WERI-Rb-1 (cell line): ENCODE data around the gene STAT5B.

Experiments used
- DNase-seq: peaks from one replicate; pipeline ENCODE4 v3.0.0-alpha.2; 2020
- H3K27ac ChIP-seq: fragments of 250-450 bp; sonication (Bioruptor Pico); 2 replicates; pipeline ENCODE4 v1.5.1; 2020; ENCODE audit warnings: mild to moderate bottlenecking, moderate library complexity
- H3K27me3 ChIP-seq: fragments of 250-450 bp; sonication (Bioruptor Pico); 2 replicates; pipeline ENCODE4 v1.5.1; 2021; ENCODE audit warnings: mild to moderate bottlenecking, low read depth, moderate library complexity; ENCODE audit not compliant: insufficient read depth, severe bottlenecking
- H3K36me3 ChIP-seq: fragments of 250-450 bp; sonication (Bioruptor Pico); 2 replicates; pipeline ENCODE4 v1.5.1; 2020; ENCODE audit warnings: mild to moderate bottlenecking, moderate library complexity
- H3K4me3 ChIP-seq: 2 replicates; pipeline ENCODE4 v1.5.1; 2011; ENCODE audit warnings: low read depth, mild to moderate bottlenecking, control low read depth, low read length
- H3K9me3 ChIP-seq: fragments of 250-450 bp; sonication (Bioruptor Pico); 2 replicates; pipeline ENCODE4 v1.5.1; 2021; ENCODE audit warnings: mild to moderate bottlenecking, moderate library complexity; ENCODE audit not compliant: severe bottlenecking
- TF ChIP-seq, protein P1 (sequence below): IDR thresholded peaks from 2 replicates; pipeline ENCODE4 v1.5.1; 2011; ENCODE audit warnings: low read depth, mild to moderate bottlenecking, control low read depth, inconsistent platforms, low read length

Gene STAT5B

DNA sequence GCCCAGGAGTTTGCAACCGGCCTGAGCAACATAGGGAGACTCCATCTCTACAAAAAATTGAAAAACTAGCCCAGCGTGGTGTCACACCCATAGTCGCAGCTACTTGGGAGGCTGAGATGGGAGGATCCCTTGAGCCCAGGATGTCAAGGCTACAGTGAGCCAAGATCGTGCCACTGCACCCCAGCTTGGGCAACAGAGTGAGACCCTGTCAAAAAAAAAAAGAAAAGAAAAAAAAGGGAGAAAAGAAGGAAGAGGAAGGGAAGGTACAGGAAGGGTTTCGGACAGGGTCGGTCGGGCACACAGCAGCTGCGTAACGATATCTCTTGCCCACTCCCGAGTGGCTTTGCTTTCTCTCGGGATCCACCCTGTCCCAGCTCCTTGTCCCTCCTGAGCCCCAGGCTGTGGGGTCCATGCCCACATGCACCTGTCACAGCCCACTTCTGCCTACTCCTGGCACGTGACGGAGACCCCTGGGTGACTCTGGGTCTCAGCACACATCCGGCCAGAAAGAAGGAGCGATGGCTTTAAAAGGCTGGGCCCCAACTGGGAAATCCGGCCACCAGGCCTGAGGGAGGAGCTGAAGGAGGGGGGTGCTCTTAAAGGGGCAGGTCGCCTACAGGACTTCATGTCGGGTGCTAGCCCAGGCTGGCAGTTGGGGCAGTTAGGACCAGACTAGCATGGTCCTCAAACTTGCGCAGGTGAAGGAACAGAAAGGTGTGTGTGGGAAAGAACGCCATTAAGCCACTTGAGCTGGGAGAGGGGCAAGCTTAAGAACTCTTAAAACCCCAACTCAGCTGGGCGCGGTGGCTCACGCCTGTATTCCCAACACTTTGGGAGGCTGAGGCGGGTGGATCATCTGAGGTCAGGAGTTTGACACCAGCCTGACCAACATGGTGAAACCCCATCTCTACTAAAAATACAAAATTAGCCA is 82.0 kb downstream of the STAT5B start, which contains the start of gene GHDC:
Gene GHDC, minus strand, starts transcription at position 526 of the 931 bp plus-strand sequence. CDS start 913 bp downstream, outside the sequence.
- peak; percentile 94 for DNase-seq
- Histone ChIP-seq H3K27ac (peak within 1 kb of the TSS; percentile 37), H3K27me3 (no peaks in the 10 kb centered on the region), H3K4me3 (peak within 1 kb of the TSS; percentile 88), H3K9me3 (no peaks in the 10 kb centered on the region), H3K36me3 (no peaks in the 10 kb centered on the region; the same call in 1 of the 2 replicates)
- TF ChIP-seq, protein P1, sequence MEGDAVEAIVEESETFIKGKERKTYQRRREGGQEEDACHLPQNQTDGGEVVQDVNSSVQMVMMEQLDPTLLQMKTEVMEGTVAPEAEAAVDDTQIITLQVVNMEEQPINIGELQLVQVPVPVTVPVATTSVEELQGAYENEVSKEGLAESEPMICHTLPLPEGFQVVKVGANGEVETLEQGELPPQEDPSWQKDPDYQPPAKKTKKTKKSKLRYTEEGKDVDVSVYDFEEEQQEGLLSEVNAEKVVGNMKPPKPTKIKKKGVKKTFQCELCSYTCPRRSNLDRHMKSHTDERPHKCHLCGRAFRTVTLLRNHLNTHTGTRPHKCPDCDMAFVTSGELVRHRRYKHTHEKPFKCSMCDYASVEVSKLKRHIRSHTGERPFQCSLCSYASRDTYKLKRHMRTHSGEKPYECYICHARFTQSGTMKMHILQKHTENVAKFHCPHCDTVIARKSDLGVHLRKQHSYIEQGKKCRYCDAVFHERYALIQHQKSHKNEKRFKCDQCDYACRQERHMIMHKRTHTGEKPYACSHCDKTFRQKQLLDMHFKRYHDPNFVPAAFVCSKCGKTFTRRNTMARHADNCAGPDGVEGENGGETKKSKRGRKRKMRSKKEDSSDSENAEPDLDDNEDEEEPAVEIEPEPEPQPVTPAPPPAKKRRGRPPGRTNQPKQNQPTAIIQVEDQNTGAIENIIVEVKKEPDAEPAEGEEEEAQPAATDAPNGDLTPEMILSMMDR, result no peak

DNA sequence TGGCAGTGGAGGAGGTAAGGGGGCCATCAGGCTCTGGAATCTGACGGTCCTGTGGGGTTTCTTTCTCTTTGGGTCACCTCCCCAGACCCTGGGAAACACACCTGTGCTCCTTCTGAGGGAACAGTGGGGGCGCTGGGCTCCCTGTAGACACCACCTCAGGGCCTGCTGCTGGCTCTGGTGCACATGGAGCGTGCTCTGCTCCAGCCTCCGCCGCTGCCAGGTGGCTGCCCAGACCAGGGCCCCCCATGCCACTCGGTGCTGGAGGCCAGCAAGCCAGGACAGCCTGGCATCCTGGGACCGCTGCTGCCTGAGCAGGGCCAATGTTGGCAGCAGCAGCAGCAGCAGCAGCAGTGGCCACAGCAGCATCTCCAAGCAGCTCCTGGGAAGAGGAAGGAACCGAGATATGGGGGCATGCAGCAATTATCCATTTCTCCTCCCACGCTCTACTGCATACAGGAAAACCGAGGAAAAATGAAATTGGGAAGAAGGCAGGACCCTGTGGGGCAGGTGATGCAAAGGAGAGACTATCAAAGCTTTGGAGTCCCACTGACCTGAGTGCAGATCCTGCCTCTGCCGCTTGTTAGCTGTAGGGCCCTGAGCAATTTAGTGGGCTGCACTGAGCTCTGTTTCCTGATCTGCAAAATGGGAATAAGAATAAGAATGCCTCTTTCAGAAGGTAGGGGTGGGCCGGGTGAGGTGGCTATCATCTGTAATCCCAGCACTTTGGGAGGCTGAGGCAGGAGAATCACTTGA is 82.8 kb downstream of the STAT5B start:
- Histone ChIP-seq H3K27ac (no peak overlapping the region), H3K9me3 (no peaks in the 10 kb centered on the region), H3K4me3 (peak overlapping the region; percentile 88), H3K27me3 (no peaks in the 10 kb centered on the region), H3K36me3 (no peaks in the 10 kb centered on the region; the same call in 1 of the 2 replicates)
- TF ChIP-seq, protein P1, result no peak
- no peak for DNase-seq

DNA sequence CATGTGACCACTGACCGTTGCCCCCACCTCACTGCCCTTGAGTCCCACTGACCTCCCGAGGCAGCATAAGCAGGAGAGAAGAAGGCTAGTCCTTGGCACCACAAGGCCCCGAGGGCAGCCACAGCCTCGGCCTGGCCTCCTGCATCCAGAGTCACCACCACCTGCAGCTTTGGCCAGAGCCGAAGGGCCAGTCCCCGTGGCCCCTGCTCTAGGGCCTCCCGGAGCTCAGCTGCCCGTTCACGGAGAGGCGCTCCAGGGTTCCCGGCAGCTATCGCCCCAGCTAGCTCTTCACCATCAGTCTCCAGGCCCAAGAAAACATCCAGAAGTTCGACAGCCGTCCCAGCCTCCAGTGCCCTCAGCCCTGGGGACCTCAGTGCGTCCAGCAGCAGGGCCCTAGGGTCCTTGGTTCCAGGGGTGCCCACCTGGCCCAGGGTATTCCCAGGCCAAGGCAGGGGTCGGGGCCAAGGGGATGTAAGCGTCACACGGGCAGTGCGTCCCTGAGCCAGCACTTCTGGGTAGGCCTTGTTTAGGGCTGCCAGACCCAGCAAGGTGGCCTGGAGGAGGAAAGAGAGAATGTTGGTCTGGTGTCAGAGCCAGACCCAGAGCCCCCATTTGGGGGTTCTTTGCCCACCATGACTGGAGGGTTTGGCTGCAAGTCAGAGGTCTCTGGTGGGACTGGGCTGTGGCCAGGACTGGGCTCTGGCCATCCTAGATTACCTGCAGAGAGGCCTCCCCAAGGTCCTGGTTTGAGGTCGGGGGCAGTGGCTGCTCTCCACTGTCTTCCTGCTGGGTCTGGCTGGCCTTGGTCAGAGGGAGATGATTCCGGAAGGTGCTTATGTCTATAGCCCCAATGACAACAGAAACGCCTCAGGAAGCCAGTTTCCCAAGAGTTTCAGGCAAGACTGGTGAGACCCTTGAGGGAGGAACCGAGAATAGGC is 83.7 kb downstream of the STAT5B start:
- no peak overlapping the region for H3K4me3 ChIP-seq

DNA sequence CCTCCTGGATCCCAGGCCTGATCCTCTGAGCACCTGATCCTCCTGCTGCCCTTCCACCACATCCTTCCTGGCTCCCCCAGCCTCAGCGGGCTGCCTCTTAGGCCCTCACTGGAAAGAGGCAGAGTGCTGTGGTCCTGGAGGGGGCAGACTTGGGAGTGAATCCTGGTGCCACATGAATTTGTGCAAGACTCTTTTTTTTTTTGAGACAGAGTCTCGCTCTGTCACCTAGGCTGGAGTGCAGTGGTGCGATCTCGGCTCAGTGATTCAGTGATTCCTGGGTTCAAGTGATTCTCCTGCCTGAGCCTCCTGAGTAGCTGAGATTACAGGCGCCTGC is 84.9 kb downstream of the STAT5B start:
- TF ChIP-seq, protein P1, result no peak
- no peaks in the 10 kb centered on the region for H3K9me3 ChIP-seq

More for the DNA sequence above, 83.7 kb downstream of the STAT5B start:
- Histone ChIP-seq H3K36me3 (no peaks in the 10 kb centered on the region; the same call in 1 of the 2 replicates), H3K27me3 (no peaks in the 10 kb centered on the region), H3K27ac (no peak overlapping the region), H3K9me3 (no peaks in the 10 kb centered on the region)
- TF ChIP-seq, protein P1, result no peak
- DNase-seq, result no peak

More for the DNA sequence above, 84.9 kb downstream of the STAT5B start:
- Histone ChIP-seq H3K36me3 (no peaks in the 10 kb centered on the region; the same call in 1 of the 2 replicates), H3K27ac (no peak overlapping the region), H3K27me3 (no peaks in the 10 kb centered on the region), H3K4me3 (no peak overlapping the region)
- no peak for DNase-seq
